Type B pancreatic cell (in vitro differentiated cells): Measurements from ENCODE around the gene CD4. TPM values are rescaled to one million over a fixed set of nuclear protein-coding genes. Genes with fewer than 3 reads are reported as not detected.
A peak's percentile ranks its signal among the peaks of the same experiment; 100 is the strongest.

Source experiments
- DNase-seq: peaks from one replicate; pipeline ENCODE4 v3.0.0; 2021; ENCODE audit warnings: mixed read lengths; ENCODE audit not compliant: unreplicated experiment; ENCODE audit errors: extremely low spot score
- H3K27ac Mint-ChIP-seq: 2 replicates; pipeline ENCODE4 v1.8.0; 2021; ENCODE audit warnings: mild to moderate bottlenecking, mixed read lengths
- H3K27me3 Mint-ChIP-seq: 2 replicates; pipeline ENCODE4 v1.8.0; 2021; ENCODE audit warnings: mixed read lengths
- H3K36me3 Mint-ChIP-seq: 2 replicates; pipeline ENCODE4 v1.8.0; 2021; ENCODE audit warnings: mixed read lengths
- H3K4me1 Mint-ChIP-seq: one replicate; pipeline ENCODE4 v1.8.0; 2021; ENCODE audit warnings: mixed read lengths; ENCODE audit not compliant: unreplicated experiment
- H3K4me3 Mint-ChIP-seq: 2 replicates; pipeline ENCODE4 v1.8.0; 2021; ENCODE audit warnings: mild to moderate bottlenecking, mixed read lengths
- H3K9me3 Mint-ChIP-seq: 2 replicates; pipeline ENCODE4 v1.8.0; 2021; ENCODE audit warnings: mixed read lengths
- total RNA-seq: library from RNA; stranded (reverse); gene quantifications from 2 replicates; pipeline ENCODE4 v1.2.1, GENCODE V29; 2021; ENCODE audit warnings: low replicate concordance
- TF ChIP-seq, protein P1 (sequence below): fragments of 200-600 bp; sonication (generic); conservative IDR thresholded peaks from 2 replicates; pipeline ENCODE4 v1.5.0; 2021; ENCODE audit warnings: antibody characterized with exemption, mild to moderate bottlenecking

CD4 gene
- total RNA-seq, 1 donor from 2014 or later: 0.65 TPM

DNA sequence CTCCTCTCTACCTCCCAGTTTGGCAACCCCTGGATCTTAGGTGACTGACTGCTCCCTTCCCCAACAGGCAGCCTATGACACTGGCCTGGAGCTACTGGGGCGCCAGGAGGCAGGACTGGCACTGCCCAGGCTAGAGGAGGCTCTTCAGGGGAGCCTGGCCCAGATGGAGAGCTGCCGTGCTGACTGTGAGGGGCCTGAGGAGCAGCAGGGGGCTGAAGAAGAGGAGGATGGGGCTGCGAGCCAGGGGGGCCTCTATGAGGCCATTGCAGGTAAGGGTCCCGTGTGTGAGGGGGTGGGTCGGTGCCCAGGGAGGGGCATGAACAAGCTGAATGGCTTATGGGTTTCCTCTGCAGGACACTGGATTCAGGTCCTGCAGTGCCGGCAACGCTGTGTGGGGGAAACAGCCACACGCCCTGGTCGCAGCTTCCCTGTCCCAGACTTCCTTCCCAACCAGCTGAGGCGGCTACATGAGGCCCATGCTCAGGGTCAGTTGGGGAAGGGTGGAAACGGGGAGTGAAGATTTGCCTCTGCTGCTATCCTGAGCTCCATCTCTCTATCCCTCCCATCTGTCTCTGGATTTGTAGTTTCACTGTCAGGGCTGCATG lies 41.1 kb downstream of the CD4 start:
- Mint-ChIP-seq H3K27ac (no peak overlapping the region), H3K4me1 (peaks cover 14% of the 10 kb centered on the region), H3K27me3 (peaks cover 19% of the 10 kb centered on the region), H3K36me3 (peaks cover 19% of the 10 kb centered on the region), H3K9me3 (no peaks in the 10 kb centered on the region), H3K4me3 (peak overlapping the region; percentile 98)
- TF ChIP-seq, protein P1, sequence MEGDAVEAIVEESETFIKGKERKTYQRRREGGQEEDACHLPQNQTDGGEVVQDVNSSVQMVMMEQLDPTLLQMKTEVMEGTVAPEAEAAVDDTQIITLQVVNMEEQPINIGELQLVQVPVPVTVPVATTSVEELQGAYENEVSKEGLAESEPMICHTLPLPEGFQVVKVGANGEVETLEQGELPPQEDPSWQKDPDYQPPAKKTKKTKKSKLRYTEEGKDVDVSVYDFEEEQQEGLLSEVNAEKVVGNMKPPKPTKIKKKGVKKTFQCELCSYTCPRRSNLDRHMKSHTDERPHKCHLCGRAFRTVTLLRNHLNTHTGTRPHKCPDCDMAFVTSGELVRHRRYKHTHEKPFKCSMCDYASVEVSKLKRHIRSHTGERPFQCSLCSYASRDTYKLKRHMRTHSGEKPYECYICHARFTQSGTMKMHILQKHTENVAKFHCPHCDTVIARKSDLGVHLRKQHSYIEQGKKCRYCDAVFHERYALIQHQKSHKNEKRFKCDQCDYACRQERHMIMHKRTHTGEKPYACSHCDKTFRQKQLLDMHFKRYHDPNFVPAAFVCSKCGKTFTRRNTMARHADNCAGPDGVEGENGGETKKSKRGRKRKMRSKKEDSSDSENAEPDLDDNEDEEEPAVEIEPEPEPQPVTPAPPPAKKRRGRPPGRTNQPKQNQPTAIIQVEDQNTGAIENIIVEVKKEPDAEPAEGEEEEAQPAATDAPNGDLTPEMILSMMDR: no peak
- no peak for DNase-seq

DNA sequence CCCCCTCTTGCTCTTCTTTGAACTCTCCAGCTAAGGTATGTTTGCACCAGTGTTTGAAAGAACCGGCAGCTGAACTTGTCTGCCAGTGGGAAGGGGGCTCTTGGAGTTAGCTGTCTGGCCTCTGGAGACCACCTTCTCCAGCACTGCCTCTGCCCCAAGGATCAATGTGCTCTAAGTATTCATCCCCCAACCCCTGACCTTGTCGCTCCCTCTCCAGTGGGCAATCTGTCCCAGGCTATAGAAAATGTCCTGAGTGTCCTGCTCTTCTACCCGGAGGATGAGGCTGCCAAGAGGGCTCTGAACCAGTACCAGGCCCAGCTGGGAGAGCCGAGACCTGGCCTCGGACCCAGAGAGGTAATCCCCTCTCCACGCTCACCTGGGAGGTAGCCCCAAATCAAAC lies 41.7 kb downstream of the CD4 start:
- TF ChIP-seq, protein P1: no peak
- Mint-ChIP-seq H3K4me3 (peak overlapping the region; percentile 79), H3K9me3 (no peaks in the 10 kb centered on the region), H3K27ac (no peak overlapping the region), H3K27me3 (peaks cover 15% of the 10 kb centered on the region), H3K4me1 (peaks cover 10% of the 10 kb centered on the region), H3K36me3 (peaks cover 22% of the 10 kb centered on the region)
- DNase-seq: no peak

DNA sequence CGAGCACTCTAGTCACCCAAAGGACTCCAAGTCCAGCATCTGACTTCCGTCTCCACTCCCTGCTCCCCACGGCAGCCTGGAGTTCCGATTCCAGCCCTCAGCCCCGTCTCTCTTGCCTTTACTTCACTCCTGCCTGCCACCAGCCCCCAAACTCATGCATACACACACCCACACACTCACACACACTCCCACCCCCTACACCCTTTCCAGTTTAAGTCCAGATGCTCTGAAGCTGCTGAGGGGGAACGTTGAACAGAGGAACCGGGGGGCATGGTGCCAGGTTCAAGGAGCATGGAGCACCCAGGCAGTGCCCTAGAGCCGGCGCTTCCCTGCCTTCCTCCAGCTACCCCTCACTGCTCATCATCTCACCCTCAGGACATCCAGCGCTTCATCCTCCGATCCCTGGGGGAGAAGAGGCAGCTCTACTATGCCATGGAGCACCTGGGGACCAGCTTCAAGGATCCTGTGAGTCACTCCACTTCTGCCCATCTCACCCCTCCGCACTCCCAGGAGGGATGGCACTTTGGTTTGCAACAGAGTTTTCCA lies 42.2 kb downstream of the CD4 start:
- Mint-ChIP-seq H3K4me1 (peaks cover 10% of the 10 kb centered on the region), H3K9me3 (no peaks in the 10 kb centered on the region), H3K27me3 (peaks cover 15% of the 10 kb centered on the region), H3K36me3 (peaks cover 25% of the 10 kb centered on the region), H3K4me3 (peak overlapping the region; percentile 48), H3K27ac (no peak overlapping the region)
- DNase-seq: no peak
- TF ChIP-seq, protein P1: no peak

DNA sequence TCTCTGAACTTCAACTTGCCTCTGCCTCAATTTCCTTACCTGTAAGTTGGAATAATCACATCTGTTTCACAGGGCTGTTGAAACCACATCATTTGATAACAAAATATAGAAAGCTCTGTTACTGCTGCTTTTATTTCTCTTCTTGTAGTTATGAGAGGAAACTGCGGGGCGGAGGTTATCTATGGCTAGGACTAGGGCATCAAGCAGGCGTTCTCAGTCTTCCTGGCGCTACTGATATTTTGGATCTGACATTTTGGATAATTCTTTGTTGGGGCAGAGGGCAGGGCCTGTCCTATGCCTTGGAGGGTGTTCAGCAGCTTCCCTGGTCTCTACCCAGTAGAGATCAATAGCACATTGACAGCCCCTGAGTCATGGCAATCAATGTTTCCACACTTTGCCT lies 42.8 kb downstream of the CD4 start:
- H3K27ac Mint-ChIP-seq: no peak overlapping the region
- H3K9me3 Mint-ChIP-seq: no peaks in the 10 kb centered on the region
- DNase-seq: no peak
- TF ChIP-seq, protein P1: no peak
- peaks cover 25% of the 10 kb centered on the region for H3K36me3 Mint-ChIP-seq
- peak overlapping the region; percentile 48 for H3K4me3 Mint-ChIP-seq
- peaks cover 15% of the 10 kb centered on the region for H3K27me3 Mint-ChIP-seq
- H3K4me1 Mint-ChIP-seq: peaks cover 9% of the 10 kb centered on the region

DNA sequence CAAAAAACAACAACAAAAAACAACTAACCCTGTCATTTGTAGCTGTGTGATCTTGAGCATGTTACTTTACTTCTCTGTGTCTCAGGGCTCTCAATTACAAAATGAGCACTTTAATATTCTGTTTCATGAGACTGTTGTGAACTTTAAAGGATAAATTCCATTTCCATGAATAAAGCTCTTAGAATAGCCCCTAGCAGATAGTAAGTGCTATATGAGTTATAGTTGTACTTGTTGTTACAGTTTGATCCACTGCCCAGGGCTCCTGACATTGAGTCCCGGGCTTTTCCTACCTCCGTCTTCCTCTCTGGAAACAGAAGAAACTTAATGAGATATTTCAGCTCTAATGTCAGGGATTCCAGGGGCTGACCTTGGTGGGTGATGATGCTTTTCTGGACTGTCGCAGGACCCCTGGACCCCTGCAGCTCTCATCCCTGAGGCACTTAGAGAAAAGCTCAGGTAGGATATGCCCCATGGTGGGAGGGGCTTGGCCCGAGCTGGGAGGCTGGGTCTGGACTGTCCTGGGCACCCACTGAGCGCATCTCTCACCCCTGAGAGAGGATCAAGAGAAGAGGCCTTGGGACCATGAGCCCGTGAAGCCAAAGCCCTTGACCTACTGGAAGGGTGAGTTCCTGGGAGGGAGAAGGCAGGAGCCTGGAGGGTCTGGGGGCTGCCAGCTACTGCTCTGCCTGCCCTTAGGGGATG lies 44.0 kb downstream of the CD4 start:
- no peak overlapping the region for H3K4me3 Mint-ChIP-seq
- H3K9me3 Mint-ChIP-seq: no peaks in the 10 kb centered on the region
- H3K27ac Mint-ChIP-seq: no peak overlapping the region
- peaks cover 7% of the 10 kb centered on the region for H3K27me3 Mint-ChIP-seq
- TF ChIP-seq, protein P1: no peak
- peaks cover 29% of the 10 kb centered on the region for H3K36me3 Mint-ChIP-seq
- DNase-seq: no peak
- H3K4me1 Mint-ChIP-seq: no peaks in the 10 kb centered on the region
